D721Med (cell line): ENCODE measurements around the gene RALB.

Experiments
- DNase-seq: peaks from one replicate; pipeline ENCODE4 v3.0.0; 2011; ENCODE audit warnings: low spot score; ENCODE audit not compliant: insufficient read length
- FAIRE-seq: peaks from 2 replicates; lab custom pipeline; 2011; peaks lifted over from hg19 to GRCh38; lab: Jason Lieb, UNC
- CTCF ChIP-seq: IDR thresholded peaks from 2 replicates; pipeline ENCODE4 v1.5.1; 2012; ENCODE audit warnings: mild to moderate bottlenecking, control low read depth; ENCODE audit not compliant: insufficient read depth; ENCODE audit errors: missing control alignments

Gene RALB

GRCh38 chr2:120322329-120322728, 69.7 kb downstream of the RALB start:
- no peak for TF ChIP-seq CTCF
- FAIRE-seq (no peak), DNase-seq (no peak)

- TF ChIP-seq CTCF, result no peak
- FAIRE-seq (no peak), DNase-seq (no peak)
These were observed 70.6 kb downstream of the RALB start for GRCh38 chr2:120323214-120323613.

GRCh38 chr2:120323807-120324399, 71.3 kb downstream of the RALB start:
- DNase-seq (no peak), FAIRE-seq (no peak)

GRCh38 chr2:120324933-120325332, 72.3 kb downstream of the RALB start:
- DNase-seq (no peak), FAIRE-seq (no peak)

More at GRCh38 chr2:120323807-120324399, 71.3 kb downstream of the RALB start:
- no peak for TF ChIP-seq CTCF

GRCh38 chr2:120326066-120326465, 73.4 kb downstream of the RALB start:
- no peak for DNase-seq
- FAIRE-seq, result no peak
- no peak for TF ChIP-seq CTCF

More at GRCh38 chr2:120324933-120325332, 72.3 kb downstream of the RALB start:
- no peak for TF ChIP-seq CTCF

- FAIRE-seq (no peak), DNase-seq (no peak)
- no peak for TF ChIP-seq CTCF
These were observed 78.5 kb downstream of the RALB start for GRCh38 chr2:120330946-120331822.

- DNase-seq, result no peak
- TF ChIP-seq CTCF, result no peak
- no peak for FAIRE-seq
These were observed 79.3 kb downstream of the RALB start for GRCh38 chr2:120331903-120332302.
